Measurements from ENCODE around the gene ITGB1. TPM values are rescaled to one million over a fixed set of nuclear protein-coding genes. Genes with fewer than 3 reads are reported as not detected.

The ITGB1 gene
- total RNA-seq, 1 donor from 2014 or later = 517 TPM

DNA sequence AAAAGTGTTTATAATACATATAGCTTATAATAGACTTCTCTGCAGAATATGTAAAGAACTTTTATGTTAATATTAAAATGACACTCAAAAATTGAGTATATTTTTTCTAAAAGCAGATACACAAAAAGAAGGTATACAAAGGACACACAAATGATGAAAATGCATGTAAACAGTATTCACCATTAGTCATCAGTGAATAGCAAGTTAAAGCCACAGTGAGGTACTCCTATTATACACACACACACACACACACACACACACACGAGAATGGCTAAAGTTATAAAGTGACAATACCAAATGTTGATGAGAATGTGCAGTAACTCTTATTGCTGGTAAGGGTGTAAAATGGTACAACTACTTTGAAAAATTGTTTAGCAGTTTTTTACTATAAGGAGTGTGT, 92.9 kb downstream of the ITGB1 start:
- no peaks in the 10 kb centered on the region for H3K9me3 ChIP-seq
- H3K27ac ChIP-seq = no peak overlapping the region
- ATAC-seq (no peak), DNase-seq (no peak)
- H3K4me1 ChIP-seq = no peaks in the 10 kb centered on the region
- intact Hi-C loops (cut with DNase I) = no loop called here
- TF ChIP-seq, protein P1, sequence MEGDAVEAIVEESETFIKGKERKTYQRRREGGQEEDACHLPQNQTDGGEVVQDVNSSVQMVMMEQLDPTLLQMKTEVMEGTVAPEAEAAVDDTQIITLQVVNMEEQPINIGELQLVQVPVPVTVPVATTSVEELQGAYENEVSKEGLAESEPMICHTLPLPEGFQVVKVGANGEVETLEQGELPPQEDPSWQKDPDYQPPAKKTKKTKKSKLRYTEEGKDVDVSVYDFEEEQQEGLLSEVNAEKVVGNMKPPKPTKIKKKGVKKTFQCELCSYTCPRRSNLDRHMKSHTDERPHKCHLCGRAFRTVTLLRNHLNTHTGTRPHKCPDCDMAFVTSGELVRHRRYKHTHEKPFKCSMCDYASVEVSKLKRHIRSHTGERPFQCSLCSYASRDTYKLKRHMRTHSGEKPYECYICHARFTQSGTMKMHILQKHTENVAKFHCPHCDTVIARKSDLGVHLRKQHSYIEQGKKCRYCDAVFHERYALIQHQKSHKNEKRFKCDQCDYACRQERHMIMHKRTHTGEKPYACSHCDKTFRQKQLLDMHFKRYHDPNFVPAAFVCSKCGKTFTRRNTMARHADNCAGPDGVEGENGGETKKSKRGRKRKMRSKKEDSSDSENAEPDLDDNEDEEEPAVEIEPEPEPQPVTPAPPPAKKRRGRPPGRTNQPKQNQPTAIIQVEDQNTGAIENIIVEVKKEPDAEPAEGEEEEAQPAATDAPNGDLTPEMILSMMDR (IDR thresholded peaks at IDR 0.05) = no peak
- H3K27me3 ChIP-seq = no peaks in the 10 kb centered on the region
- H3K36me3 ChIP-seq = no peaks in the 10 kb centered on the region
- no peak overlapping the region for H3K4me3 ChIP-seq

DNA sequence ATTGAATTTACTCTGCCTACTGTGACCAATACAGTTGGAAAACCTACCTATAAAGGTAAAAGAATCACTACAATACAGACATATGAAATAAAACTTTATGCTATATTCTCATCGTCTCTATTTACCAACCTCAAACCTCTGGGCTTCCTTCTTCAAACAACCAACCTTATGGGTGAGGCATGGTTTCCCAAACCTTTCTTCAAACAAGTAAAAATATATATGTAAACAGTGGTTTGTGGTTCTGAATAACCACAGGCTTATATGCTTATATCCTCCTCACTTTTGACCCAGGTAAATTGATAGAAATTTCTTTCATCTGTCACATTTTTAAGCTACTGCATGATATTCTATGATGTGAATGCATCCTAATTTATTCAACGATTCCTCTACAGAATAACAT, 103.6 kb downstream of the ITGB1 start:
- DNase-seq (no peak), ATAC-seq (no peak)
- TF ChIP-seq, protein P1 (IDR thresholded peaks at IDR 0.05) = no peak
- Histone ChIP-seq H3K36me3 (no peaks in the 10 kb centered on the region), H3K4me3 (no peak overlapping the region), H3K9me3 (no peaks in the 10 kb centered on the region), H3K4me1 (no peaks in the 10 kb centered on the region), H3K27me3 (no peaks in the 10 kb centered on the region), H3K27ac (no peak overlapping the region)
- intact Hi-C loops (cut with DNase I) = no loop called here

DNA sequence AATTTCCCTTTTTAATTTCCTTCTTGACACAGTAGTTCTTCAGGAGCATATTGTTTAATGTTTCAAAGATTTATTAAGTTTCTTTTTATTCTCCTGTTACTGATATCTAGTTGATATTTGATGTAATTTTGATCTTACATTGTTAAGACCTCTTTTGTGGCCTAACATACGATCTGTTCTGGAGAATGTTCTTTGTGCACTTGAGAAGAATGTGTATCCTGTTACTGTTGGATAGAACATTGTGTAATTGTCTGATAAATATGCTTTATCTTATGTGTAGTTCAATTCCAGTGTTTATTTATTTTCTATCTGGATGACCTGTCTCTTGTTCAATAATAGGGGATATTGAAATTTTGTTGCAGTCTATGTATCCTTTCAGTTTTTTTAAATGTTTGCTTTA, 106.7 kb downstream of the ITGB1 start:
- H3K27me3 ChIP-seq = no peaks in the 10 kb centered on the region
- no peak for DNase-seq
- no peak overlapping the region for H3K4me3 ChIP-seq
- no peak overlapping the region for H3K27ac ChIP-seq
- no peak for ATAC-seq
- H3K4me1 ChIP-seq = no peaks in the 10 kb centered on the region
- no peaks in the 10 kb centered on the region for H3K36me3 ChIP-seq
- H3K9me3 ChIP-seq = no peaks in the 10 kb centered on the region
- intact Hi-C loops (cut with DNase I) = no loop called here
- TF ChIP-seq, protein P1 (IDR thresholded peaks at IDR 0.05) = no peak
